Prostate gland (tissue), 2 donors: ENCODE data around the gene PDS5B. TPM values are rescaled to one million over a fixed set of nuclear protein-coding genes. Genes with fewer than 3 reads are reported as not detected.
"Not testable (repeated sequence)": the region's sequence is repeated elsewhere in the genome, so short reads cannot be mapped to it uniquely, and the experiment has no call there.

ENCODE experiments used
- DNase-seq: peaks from one replicate; pipeline ENCODE4 v3.0.0-alpha.2; 2019; ENCODE audit warnings: low spot score
- H3K27ac ChIP-seq, 2 donors: fragments of 200-600 bp; sonication (generic); 2 replicates each; pipeline ENCODE4 v1.5.1; 2017 to 2019
- H3K27me3 ChIP-seq: fragments of 200-600 bp; sonication (generic); replicated peaks from 2 replicates; pipeline ENCODE4 v1.5.1; 2019; ENCODE audit not compliant: insufficient read depth
- H3K36me3 ChIP-seq, 2 donors: fragments of 200-600 bp; sonication (generic); 1 replicate in 1 of 2; 2 replicates in 1 of 2; pipeline versions ENCODE4 v1.5.1 to v1.8.1; 2017 to 2019
- H3K4me1 ChIP-seq: fragments of 200-600 bp; sonication (generic); replicated peaks from 2 replicates; pipeline ENCODE4 v1.5.1; 2019
- H3K4me3 ChIP-seq, 2 donors: fragments of 200-600 bp; sonication (generic); 2 replicates each; pipeline ENCODE4 v1.5.1; 2017 to 2019
- H3K9me3 ChIP-seq: fragments of 200-600 bp; sonication (generic); 2 replicates; pipeline ENCODE4 v1.5.1; 2017
- POLR2A ChIP-seq: fragments of 450-650 bp; IDR thresholded peaks from one replicate; pipeline ENCODE4 v1.6.1; 2016; ENCODE audit warnings: antibody characterized with exemption, mild to moderate bottlenecking
- POLR2AphosphoS5 ChIP-seq: sonication (generic); formaldehyde crosslinking; IDR thresholded peaks from one replicate; pipeline ENCODE4 v1.6.1; 2017; ENCODE audit warnings: antibody characterized with exemption
- WGBS: methylation state at CpG from one replicate; pipeline ENCODE4 v1.1.5; 2018; 5-methylcytosine and 5-hydroxymethylcytosine counted together
- intact Hi-C: fragments of 100-400 bp; cut with DNase I; formaldehyde crosslinking; loops from one replicate; pipeline ENCODE4 v1.14.2; 2022
- total RNA-seq, 2 donors: library from RNA; depleted of rRNA; stranded (reverse); fragments of >200 nt; gene quantifications; one replicate each; pipeline ENCODE4 v1.1.0, GENCODE V29; 2016
- TF ChIP-seq, protein P1 (sequence below), 4 experiments: fragments of 200-600 bp in 2 of 4; fragments of 450-650 bp in 2 of 4; sonication (generic) in 2 of 4; IDR thresholded peaks; 1 replicate in 3 of 4; 2 replicates in 1 of 4; pipeline ENCODE4 v1.5.1; 2016 to 2019; ENCODE audit warnings: antibody characterized with exemption in 4 of 4, mild to moderate bottlenecking in 2 of 4, moderate library complexity in 2 of 4

Gene PDS5B
- total RNA-seq, 2 donors from 2014 or later, result 37.0 to 63.3 TPM

DNA sequence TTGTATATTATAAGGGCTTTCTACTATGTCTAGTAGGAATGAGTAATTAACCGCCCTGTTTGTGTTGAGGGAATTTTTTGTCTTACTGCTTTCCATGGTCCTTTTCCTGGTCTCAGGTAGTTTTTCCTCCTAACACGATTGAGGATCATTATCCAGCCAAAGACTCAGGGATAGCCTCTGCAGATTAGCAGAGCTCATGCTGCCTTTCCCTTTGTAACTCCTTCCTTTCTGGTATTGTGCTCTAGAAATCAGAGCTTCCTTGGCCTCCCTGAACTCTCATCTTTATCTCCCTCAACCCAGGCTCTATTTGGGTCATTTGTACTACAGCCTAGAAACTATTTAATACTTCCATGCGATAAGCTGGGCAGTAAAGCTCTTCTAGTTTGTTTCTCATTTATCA lies 142.1 kb downstream of the PDS5B start:
- Histone ChIP-seq H3K27me3 (no peaks in the 10 kb centered on the region), H3K36me3 (no peaks in the 10 kb centered on the region), H3K4me1 (peaks cover 7% of the 10 kb centered on the region), H3K27ac (no peak overlapping the region), H3K4me3 (no peak overlapping the region), H3K9me3 (no peaks in the 10 kb centered on the region)
- TF ChIP-seq, protein P1, sequence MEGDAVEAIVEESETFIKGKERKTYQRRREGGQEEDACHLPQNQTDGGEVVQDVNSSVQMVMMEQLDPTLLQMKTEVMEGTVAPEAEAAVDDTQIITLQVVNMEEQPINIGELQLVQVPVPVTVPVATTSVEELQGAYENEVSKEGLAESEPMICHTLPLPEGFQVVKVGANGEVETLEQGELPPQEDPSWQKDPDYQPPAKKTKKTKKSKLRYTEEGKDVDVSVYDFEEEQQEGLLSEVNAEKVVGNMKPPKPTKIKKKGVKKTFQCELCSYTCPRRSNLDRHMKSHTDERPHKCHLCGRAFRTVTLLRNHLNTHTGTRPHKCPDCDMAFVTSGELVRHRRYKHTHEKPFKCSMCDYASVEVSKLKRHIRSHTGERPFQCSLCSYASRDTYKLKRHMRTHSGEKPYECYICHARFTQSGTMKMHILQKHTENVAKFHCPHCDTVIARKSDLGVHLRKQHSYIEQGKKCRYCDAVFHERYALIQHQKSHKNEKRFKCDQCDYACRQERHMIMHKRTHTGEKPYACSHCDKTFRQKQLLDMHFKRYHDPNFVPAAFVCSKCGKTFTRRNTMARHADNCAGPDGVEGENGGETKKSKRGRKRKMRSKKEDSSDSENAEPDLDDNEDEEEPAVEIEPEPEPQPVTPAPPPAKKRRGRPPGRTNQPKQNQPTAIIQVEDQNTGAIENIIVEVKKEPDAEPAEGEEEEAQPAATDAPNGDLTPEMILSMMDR (IDR thresholded peaks at IDR 0.05), result no peak
- TF ChIP-seq POLR2AphosphoS5 (no peak), POLR2A (no peak)
- intact Hi-C loops, result no loop called here
- DNase-seq, result no peak
- WGBS, result 85% methylated on average over 3 of the region's 3 CpGs

DNA sequence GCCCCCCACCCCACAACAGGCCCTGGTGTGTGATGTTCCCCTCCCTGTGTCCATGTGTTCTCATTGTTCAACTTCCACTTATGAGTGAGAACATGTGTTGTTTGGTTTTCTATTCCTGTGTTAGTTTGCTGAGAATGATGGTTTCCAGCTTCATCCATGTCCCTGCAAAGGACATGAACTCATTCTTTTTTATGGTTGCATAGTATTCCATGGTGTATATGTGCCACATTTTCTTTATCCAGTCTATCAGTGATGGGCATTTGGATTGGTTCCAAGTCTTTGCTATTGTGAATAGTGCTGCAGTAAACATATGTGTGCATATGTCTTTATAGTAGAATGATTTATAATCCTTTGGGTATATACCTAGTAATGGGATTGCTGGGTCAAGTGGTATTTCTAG lies 142.8 kb downstream of the PDS5B start:
- intact Hi-C loops, H3K27ac ChIP-seq, H3K36me3 ChIP-seq, H3K4me1 ChIP-seq, H3K4me3 ChIP-seq, DNase-seq, H3K27me3 ChIP-seq, H3K9me3 ChIP-seq: not testable (repeated sequence)

DNA sequence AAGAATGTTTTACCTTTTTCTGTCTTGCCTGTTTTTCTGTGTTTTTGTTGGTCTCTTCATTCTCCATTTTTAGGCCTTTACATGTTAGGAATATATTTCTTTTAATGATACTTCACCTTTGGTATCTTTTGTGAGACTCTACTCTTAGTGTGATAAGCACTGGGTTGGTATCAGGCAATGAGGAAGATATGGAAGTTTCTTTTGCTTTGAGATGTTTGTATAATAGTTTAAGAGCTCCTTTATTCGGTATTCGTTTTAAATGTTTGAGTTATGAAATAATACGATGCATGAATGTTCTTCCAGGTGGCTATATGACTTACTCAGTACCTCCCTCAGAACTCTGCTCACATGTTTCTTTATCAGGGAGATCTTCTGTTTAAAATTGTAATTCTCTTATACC lies 144.8 kb downstream of the PDS5B start:
- Histone ChIP-seq H3K4me1 (peaks cover 7% of the 10 kb centered on the region), H3K27ac (peak overlapping the region; percentile 18 to 23), H3K36me3 (no peaks in the 10 kb centered on the region), H3K9me3 (no peaks in the 10 kb centered on the region), H3K4me3 (no peak overlapping the region), H3K27me3 (no peaks in the 10 kb centered on the region)
- WGBS, result 44% methylated on average over 3 of the region's 3 CpGs
- intact Hi-C loops, result no loop called here
- TF ChIP-seq, protein P1 (IDR thresholded peaks at IDR 0.05), result no peak
- no peak for TF ChIP-seq POLR2A
- no peak for TF ChIP-seq POLR2AphosphoS5
- DNase-seq, result no peak

DNA sequence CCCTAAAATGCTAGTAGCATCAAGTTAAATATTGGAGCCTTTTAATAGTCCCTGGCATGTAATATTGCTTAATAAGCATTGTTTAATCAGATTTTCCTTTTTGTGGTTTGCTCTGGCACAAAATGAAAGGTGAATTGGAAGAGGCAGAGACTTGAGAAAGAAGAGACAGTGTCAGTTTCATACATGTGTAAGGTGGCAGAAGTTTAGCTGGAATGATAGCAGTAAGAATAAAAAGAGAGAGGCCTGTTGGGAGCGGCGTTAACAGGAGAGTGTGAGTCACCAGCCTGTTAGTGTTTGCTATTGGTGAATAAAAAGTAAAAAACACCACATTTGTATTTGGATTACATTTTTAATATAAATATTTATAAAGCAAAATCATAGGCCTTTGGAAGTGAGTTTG lies 145.3 kb downstream of the PDS5B start:
- TF ChIP-seq POLR2A (no peak), POLR2AphosphoS5 (peak; percentile 31)
- TF ChIP-seq, protein P1 (IDR thresholded peaks at IDR 0.05), result no peak
- Histone ChIP-seq H3K4me3 (no peak overlapping the region), H3K27ac (peak overlapping the region; percentile 18 to 23), H3K36me3 (no peaks in the 10 kb centered on the region), H3K4me1 (peaks cover 7% of the 10 kb centered on the region), H3K9me3 (no peaks in the 10 kb centered on the region), H3K27me3 (no peaks in the 10 kb centered on the region)
- 15% methylated on average over 2 of the region's 2 CpGs for WGBS
- DNase-seq, result peak; percentile 21
- intact Hi-C loops, result no loop called here

DNA sequence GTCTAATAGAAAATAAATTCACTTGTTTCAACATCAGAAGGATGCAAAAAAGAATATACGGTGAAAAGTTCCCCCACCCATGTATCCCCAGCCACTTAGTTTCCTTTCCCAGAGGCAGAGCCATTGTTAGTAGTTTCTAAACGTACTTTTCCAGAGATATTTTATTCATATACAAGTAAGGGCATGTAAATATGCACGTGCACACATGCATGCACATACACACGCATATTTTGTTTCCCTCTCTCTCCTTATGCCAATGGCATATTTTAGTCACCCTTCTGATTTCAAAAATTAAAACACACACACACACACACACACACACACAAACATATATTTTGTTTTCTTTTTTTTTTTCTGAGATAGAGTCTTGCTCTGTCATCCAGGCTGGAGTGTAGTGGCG lies 147.4 kb downstream of the PDS5B start:
- Histone ChIP-seq H3K9me3 (no peaks in the 10 kb centered on the region), H3K27ac (no peak overlapping the region), H3K27me3 (no peaks in the 10 kb centered on the region), H3K4me3 (no peak overlapping the region), H3K4me1 (peaks cover 7% of the 10 kb centered on the region), H3K36me3 (no peaks in the 10 kb centered on the region)
- WGBS, result 65% methylated on average over 5 of the region's 5 CpGs
- DNase-seq, result no peak
- intact Hi-C loops, result no loop called here
- TF ChIP-seq, protein P1 (IDR thresholded peaks at IDR 0.05), result no peak
- no peak for TF ChIP-seq POLR2AphosphoS5
- no peak for TF ChIP-seq POLR2A
